GM12878 (cell line): ENCODE measurements around the gene DMRTC2. TPM values are rescaled to one million over a fixed set of nuclear protein-coding genes. Genes with fewer than 3 reads are reported as not detected.

Experiments
- ATAC-seq: fragments of 200-7000 bp; cut with Tn5 transposase; 3 replicates; pipeline ENCODE4 v1.9.1; 2020; ENCODE audit warnings: mild to moderate bottlenecking, moderate library complexity
- BruUV-seq: library from RNA; stranded (reverse); fragments of 400-500 nt; replicated peaks from 2 replicates; lab custom pipeline; 2021; lab: Mats Ljungman, UMichigan
- CTCF ChIA-PET: fragments of 300-600 bp; sonication (Branson Sonifier 250); formaldehyde crosslinking; extraction: SDS; loops from one replicate; lab custom pipeline; 2021; ENCODE audit warnings: inconsistent platforms; lab: Yijun Ruan, JAX
- POLR2A ChIA-PET: fragments of 350-600 bp; formaldehyde crosslinking; extraction: SDS; loops from one replicate; lab custom pipeline; 2021; ENCODE audit warnings: inconsistent platforms; lab: Charles Lee
- RAD21 ChIA-PET: fragments of 300-600 bp; sonication (Branson Sonifier 250); formaldehyde crosslinking; loops from one replicate; lab custom pipeline; 2023; ENCODE audit warnings: antibody characterized with exemption; ENCODE audit not compliant: unreplicated experiment; lab: Charles Lee
- SMC1A ChIA-PET: fragments of 300-600 bp; sonication (Branson Sonifier 250); formaldehyde crosslinking; loops from one replicate; lab custom pipeline; 2023; ENCODE audit not compliant: unreplicated experiment, uncharacterized antibody; lab: Charles Lee
- DNase-seq: peaks from one replicate; pipeline ENCODE4 v3.0.0-alpha.2; 2011; ENCODE audit warnings: low read depth, low spot score
- FAIRE-seq: peaks from 3 replicates; lab custom pipeline; 2011; peaks lifted over from hg19 to GRCh38; lab: Jason Lieb, UNC
- H2AFZ ChIP-seq: 2 replicates; pipeline ENCODE4 v1.6.0; 2011; ENCODE audit warnings: low read depth, low read length, control low read depth; ENCODE audit not compliant: control insufficient read depth
- H3K27ac ChIP-seq: 2 replicates; pipeline ENCODE4 v1.5.1; 2011; ENCODE audit warnings: control low read depth; ENCODE audit not compliant: control insufficient read depth, insufficient read depth
- H3K27me3 ChIP-seq, 2 experiments: replicated peaks in 1 of 2; 2 replicates each; pipeline versions ENCODE4 v1.6.0 to v1.6.1; 2011; ENCODE audit warnings: low read length in 1 of 2; ENCODE audit not compliant: control insufficient read depth in 2 of 2, insufficient read depth in 2 of 2
- H3K36me3 ChIP-seq, 2 experiments: 2 replicates each; pipeline ENCODE4 v1.5.1; 2011; ENCODE audit warnings: low read length in 1 of 2; ENCODE audit not compliant: control insufficient read depth in 2 of 2, insufficient read depth in 2 of 2
- H3K4me1 ChIP-seq: 2 replicates; pipeline ENCODE4 v1.6.1; 2011; ENCODE audit warnings: mild to moderate bottlenecking, low read length, moderate library complexity, mixed read lengths; ENCODE audit not compliant: control insufficient read depth, insufficient read depth
- H3K4me2 ChIP-seq: 2 replicates; pipeline ENCODE4 v1.6.0; 2011; ENCODE audit warnings: control low read depth; ENCODE audit not compliant: control insufficient read depth, insufficient read depth
- H3K4me3 ChIP-seq: fragments of 200-600 bp; sonication (generic); 2 replicates; pipeline ENCODE4 v1.5.1; 2016
- H3K79me2 ChIP-seq: 2 replicates; pipeline ENCODE4 v1.6.0; 2011; ENCODE audit warnings: low read length; ENCODE audit not compliant: control insufficient read depth, insufficient read depth
- H3K9ac ChIP-seq: 2 replicates; pipeline ENCODE4 v1.8.0; 2011; ENCODE audit warnings: low read length, control low read depth, mixed read lengths; ENCODE audit not compliant: control insufficient read depth, insufficient read depth
- H3K9me3 ChIP-seq: replicated peaks from 3 replicates; pipeline ENCODE4 v1.5.1; 2011; ENCODE audit warnings: mild to moderate bottlenecking, low read length; ENCODE audit not compliant: control insufficient read depth, insufficient read depth
- H4K20me1 ChIP-seq: 2 replicates; pipeline ENCODE4 v1.6.0; 2011; ENCODE audit not compliant: control insufficient read depth, insufficient read depth
- CEBPZ ChIP-seq: fragments of 150-350 bp; IDR thresholded peaks from 2 replicates; pipeline ENCODE4 v1.6.1; 2016; ENCODE audit warnings: low read depth, low read length
- EGR1 ChIP-seq, 2 experiments: IDR thresholded peaks; 1 replicate in 1 of 2; 2 replicates in 1 of 2; pipeline ENCODE4 v1.6.1; 2011 to 2012; ENCODE audit warnings: low read depth in 2 of 2, low read length in 2 of 2, borderline replicate concordance in 1 of 2, mild to moderate bottlenecking in 1 of 2, moderate library complexity in 1 of 2
- ETV6 ChIP-seq, 2 experiments: fragments of 450-650 bp in 1 of 2; IDR thresholded peaks in 1 of 2; conservative IDR thresholded peaks in 1 of 2; 2 replicates each; pipeline ENCODE4 v1.6.1; 2014; ENCODE audit warnings: antibody characterized with exemption in 1 of 2, borderline replicate concordance in 1 of 2, low read depth in 1 of 2, mild to moderate bottlenecking in 1 of 2, moderate library complexity in 1 of 2
- FOXK2 ChIP-seq: fragments of 450-650 bp; IDR thresholded peaks from 2 replicates; pipeline ENCODE4 v1.6.1; 2017; ENCODE audit warnings: mild to moderate bottlenecking, moderate library complexity
- HSF1 ChIP-seq: fragments of 150-350 bp; IDR thresholded peaks from 2 replicates; pipeline ENCODE4 v1.6.1; 2014; ENCODE audit warnings: mild to moderate bottlenecking, low read depth, low read length
- MLLT1 ChIP-seq: fragments of 450-650 bp; IDR thresholded peaks from 2 replicates; pipeline ENCODE4 v1.6.1; 2016; ENCODE audit warnings: mild to moderate bottlenecking
- NFIC ChIP-seq: IDR thresholded peaks from 2 replicates; pipeline ENCODE4 v1.6.1; 2012; ENCODE audit warnings: low read depth, mild to moderate bottlenecking, inconsistent platforms, low read length, moderate library complexity
- NFYA ChIP-seq: IDR thresholded peaks from 2 replicates; pipeline ENCODE4 v1.6.1; 2011; ENCODE audit warnings: low read depth, mild to moderate bottlenecking, low read length, improper control_type of control experiment, borderline replicate concordance
- PBX3 ChIP-seq: IDR thresholded peaks from 2 replicates; pipeline ENCODE4 v1.6.1; 2011; ENCODE audit warnings: mild to moderate bottlenecking, low read depth, low read length, moderate library complexity; ENCODE audit not compliant: insufficient replicate concordance
- RAD51 ChIP-seq: fragments of 450-650 bp; IDR thresholded peaks from 2 replicates; pipeline ENCODE4 v1.6.1; 2016; ENCODE audit warnings: moderate library complexity, mild to moderate bottlenecking, inconsistent platforms
- REST ChIP-seq: IDR thresholded peaks from 2 replicates; pipeline ENCODE4 v1.6.1; 2012; ENCODE audit warnings: mild to moderate bottlenecking, low read depth, low read length
- TCF7 ChIP-seq: IDR thresholded peaks from 2 replicates; pipeline ENCODE4 v1.6.1; 2014; ENCODE audit warnings: antibody characterized with exemption, borderline replicate concordance
- WGBS: methylation state at CpG from one replicate; pipeline ENCODE4 v1.1.6; 2016; ENCODE audit warnings: low lambda C conversion rate; ENCODE audit not compliant: insufficient replicate concordance, insufficient coverage; ENCODE audit errors: missing lambda C conversion rate; 5-methylcytosine and 5-hydroxymethylcytosine counted together
- in situ Hi-C: fragments of 300-500 bp; cut with MboI; formaldehyde crosslinking; loops from 9 replicates; pipeline ENCODE4 v1.14.3; 2018; ENCODE audit warnings: mixed read lengths
- intact Hi-C: fragments of 100-400 bp; cut with micrococcal nuclease; formaldehyde crosslinking; loops from one replicate; pipeline ENCODE4 v1.14.2; 2022; ENCODE audit not compliant: unreplicated experiment
- polyA plus RNA-seq, 11 experiments: library from polyadenylated mRNA; depleted of rRNA in 4 of 11; unstranded in 6 of 11; stranded (reverse) in 5 of 11; fragments of >200 nt; fragmentation: Nextera tagmentation in 4 of 11; fragmentation: Illumina TruSeq in 1 of 11; extraction: Ambion mirVana in 4 of 11; extraction: Trizol in 1 of 11; gene quantifications; 1 replicate in 1 of 11; 2 replicates in 10 of 11; pipeline versions ENCODE4 v1.2.1 to v1.2.3, GENCODE V29; 2011 to 2016; ENCODE audit warnings: inconsistent platforms in 2 of 11, missing spikeins in 2 of 11, low read depth in 1 of 11
- total RNA-seq, 4 experiments: library from RNA; depleted of rRNA in 3 of 4; stranded (reverse); fragments of >200 nt in 3 of 4; fragmentation: Illumina TruSeq in 1 of 4; extraction: Trizol in 1 of 4; gene quantifications; 2 replicates each; pipeline versions ENCODE4 v1.2.1 to v1.2.3, GENCODE V29; 2013 to 2021

The DMRTC2 gene
- total and polyA plus RNA-seq, 10 of the 15 experiments (the other 5 are each of a cell fraction or from before 2014, with no cell fraction given): not detected

- Histone ChIP-seq H3K9me3 (no peaks in the 10 kb centered on the region), H3K4me1 (no peaks in the 10 kb centered on the region), H3K4me2 (no peak overlapping the region), H3K36me3 (no peaks in the 10 kb centered on the region), H4K20me1 (no peaks in the 10 kb centered on the region), H2AFZ (no peak overlapping the region), H3K79me2 (no peaks in the 10 kb centered on the region), H3K9ac (no peak overlapping the region), H3K4me3 (no peak overlapping the region), H3K27ac (no peak overlapping the region), H3K27me3 (no peaks in the 10 kb centered on the region)
- no TSS peak for BruUV-seq
- intact Hi-C loops: no loop called here
- 50% methylated on average over 2 of the region's 2 CpGs for WGBS
- FAIRE-seq (no peak), ATAC-seq (no peak), DNase-seq (no peak)
- ChIA-PET RAD21 (no interaction called here), POLR2A (no interaction called here), SMC1A (no interaction called here), CTCF (interaction anchor here (1.0 to 1.1 kb wide), 3 partner anchors 22 to 175 kb away, joined by 3 to 8 read pairs (median 4); no protein-coding TSS in a partner anchor)
- in situ Hi-C loops: no loop called here
- TF ChIP-seq EGR1 (IDR thresholded peaks at IDR 0.05; ENCODE audit: borderline replicate concordance in 1 of 2, low read depth in 2 of 2, low read length in 2 of 2): no peak
- no peak for TF ChIP-seq RAD51
- TF ChIP-seq PBX3: no peak
- TF ChIP-seq ETV6 (conservative IDR thresholded peaks at IDR 0.05 in 1 of 2, IDR thresholded peaks at IDR 0.05 in 1 of 2; ENCODE audit: borderline replicate concordance in 1 of 2, low read depth in 1 of 2): no peak
- no peak for TF ChIP-seq HSF1
- TF ChIP-seq NFYA: no peak
- TF ChIP-seq CEBPZ: no peak
- no peak for TF ChIP-seq REST
- no peak for TF ChIP-seq FOXK2
- no peak for TF ChIP-seq NFIC
- no peak for TF ChIP-seq TCF7
- TF ChIP-seq MLLT1: no peak
These were observed 28.1 kb upstream of the DMRTC2 start for GRCh38 chr19:41816761-41817160.
